WTC11 (cell line): ENCODE measurements around the gene LRSAM1. TPM values are rescaled to one million over a fixed set of nuclear protein-coding genes. Genes with fewer than 3 reads are reported as not detected.

Source experiments
- ATAC-seq: fragments of 200-7000 bp; cut with Tn5 transposase; 2 replicates; pipeline ENCODE4 v1.10.0; 2021; ENCODE audit warnings: mild to moderate bottlenecking, moderate library complexity
- CTCF ChIA-PET: fragments of 300-600 bp; sonication (Branson Sonifier 250); formaldehyde crosslinking; loops from one replicate; lab custom pipeline; 2021; ENCODE audit warnings: antibody characterized with exemption; lab: Charles Lee
- POLR2A ChIA-PET: fragments of 350-600 bp; sonication (Branson Sonifier 250); formaldehyde crosslinking; loops from one replicate; lab custom pipeline; 2021; ENCODE audit warnings: antibody characterized with exemption; lab: Charles Lee
- DNase-seq: peaks from one replicate; pipeline ENCODE4 v3.0.0; 2021; ENCODE audit warnings: low spot score
- H3K27ac Mint-ChIP-seq: 2 replicates; pipeline ENCODE4 v1.8.0; 2021; ENCODE audit warnings: mixed read lengths
- H3K27me3 Mint-ChIP-seq: 2 replicates; pipeline ENCODE4 v1.8.0; 2021; ENCODE audit warnings: low read depth, mild to moderate bottlenecking, moderate library complexity, mixed read lengths
- H3K36me3 Mint-ChIP-seq: 2 replicates; pipeline ENCODE4 v1.8.0; 2021; ENCODE audit warnings: mixed read lengths
- H3K4me1 Mint-ChIP-seq: 2 replicates; pipeline ENCODE4 v1.8.0; 2022; ENCODE audit warnings: mixed read lengths
- H3K4me3 Mint-ChIP-seq: 2 replicates; pipeline ENCODE4 v1.8.0; 2021; ENCODE audit warnings: mild to moderate bottlenecking, moderate library complexity, mixed read lengths
- H3K9me3 Mint-ChIP-seq: 2 replicates; pipeline ENCODE4 v1.8.0; 2021; ENCODE audit warnings: mixed read lengths
- ARID4B ChIP-seq: sonication (generic); formaldehyde crosslinking; IDR thresholded peaks from 2 replicates; pipeline ENCODE4 v1.8.0; 2023; ENCODE audit warnings: missing genetic modification reagents, mild to moderate bottlenecking, borderline replicate concordance
- E2F1 ChIP-seq: sonication (generic); formaldehyde crosslinking; IDR thresholded peaks from 2 replicates; pipeline ENCODE4 v1.8.0; 2022; ENCODE audit warnings: mild to moderate bottlenecking, missing genetic modification reagents
- JUN ChIP-seq: sonication (generic); formaldehyde crosslinking; IDR thresholded peaks from 2 replicates; pipeline ENCODE4 v1.8.0; 2023; ENCODE audit warnings: mild to moderate bottlenecking, missing genetic modification reagents
- MAX ChIP-seq: sonication (generic); formaldehyde crosslinking; IDR thresholded peaks from 2 replicates; pipeline ENCODE4 v1.8.0; 2022; ENCODE audit warnings: mild to moderate bottlenecking, missing genetic modification reagents
- MLX ChIP-seq: sonication (generic); formaldehyde crosslinking; IDR thresholded peaks from 2 replicates; pipeline ENCODE4 v1.8.1; 2023; ENCODE audit warnings: mild to moderate bottlenecking, missing genetic modification reagents, moderate library complexity
- SP1 ChIP-seq: sonication (generic); formaldehyde crosslinking; conservative IDR thresholded peaks from 2 replicates; pipeline ENCODE4 v1.8.1; 2022; ENCODE audit warnings: missing genetic modification reagents
- ZBTB43 ChIP-seq: sonication (generic); formaldehyde crosslinking; IDR thresholded peaks from 2 replicates; pipeline ENCODE4 v1.8.1; 2023; ENCODE audit warnings: mild to moderate bottlenecking, missing genetic modification reagents
- ZNF263 ChIP-seq: sonication (generic); formaldehyde crosslinking; IDR thresholded peaks from 2 replicates; pipeline ENCODE4 v1.8.1; 2022; ENCODE audit warnings: low read depth, mild to moderate bottlenecking, moderate library complexity, missing genetic modification reagents
- ZNF281 ChIP-seq: sonication (generic); formaldehyde crosslinking; IDR thresholded peaks from 2 replicates; pipeline ENCODE4 v1.8.0; 2023; ENCODE audit warnings: mild to moderate bottlenecking, missing genetic modification reagents
- ZNF671 ChIP-seq: fragments of 250-450 bp; sonication (Bioruptor Pico); IDR thresholded peaks from 2 replicates; pipeline ENCODE4 v1.8.0; 2021; ENCODE audit warnings: mild to moderate bottlenecking
- total RNA-seq: library from RNA; stranded (reverse); gene quantifications from 3 replicates; pipeline ENCODE4 v1.2.3, GENCODE V29; 2021

The LRSAM1 gene
- total RNA-seq, 1 experiment from 2014 or later, result 32.4 TPM

GRCh38 chr9:127424676-127424999 is 26.7 kb upstream of the LRSAM1 start:
- Mint-ChIP-seq H3K4me3 (peak overlapping the region; percentile 98), H3K36me3 (peaks cover 19% of the 10 kb centered on the region), H3K9me3 (no peaks in the 10 kb centered on the region), H3K27me3 (no peaks in the 10 kb centered on the region), H3K4me1 (peaks cover 24% of the 10 kb centered on the region), H3K27ac (peak overlapping the region; percentile 99)
- DNase-seq, result no peak
- no peak for TF ChIP-seq ZBTB43
- TF ChIP-seq ZNF671 (CRISPR knock-in tag), result no peak
- TF ChIP-seq ZNF263 (CRISPR knock-in tag), result no peak
- no peak for TF ChIP-seq MLX (CRISPR knock-in tag)
- TF ChIP-seq MAX, result no peak
- TF ChIP-seq JUN, result no peak
- 0 out of 2 replicates have a peak, but pooled peaks have one; percentile 54 for TF ChIP-seq E2F1 (CRISPR knock-in tag)
- ChIA-PET POLR2A (interaction anchor here (0.6 to 1.4 kb wide), 6 partner anchors 9 to 64 kb away, joined by 3 to 9 read pairs (median 3); partner anchors contain the start of genes LRSAM1, RPL12 and SLC2A8), CTCF (interaction anchor here (0.9 to 1.4 kb wide), 13 partner anchors 27 to 519 kb away, joined by 3 to 12 read pairs (median 3); partner anchors contain the start of genes LRSAM1, RPL12, SLC2A8 and TOR2A)
- no peak; the same call in none of the 2 replicates for ATAC-seq

GRCh38 chr9:127426756-127427155 is 24.6 kb upstream of the LRSAM1 start:
- ChIA-PET POLR2A (interaction anchor here (0.7 kb wide), 1 partner anchor 118 kb away, joined by 5 read pairs; no protein-coding TSS in a partner anchor), CTCF (no interaction called here)
- H3K36me3 Mint-ChIP-seq, result peaks cover 37% of the 10 kb centered on the region
- H3K4me3 Mint-ChIP-seq, result peak overlapping the region; percentile 98
- DNase-seq (no peak), ATAC-seq (no peak)
- H3K4me1 Mint-ChIP-seq, result peaks cover 22% of the 10 kb centered on the region
- H3K27me3 Mint-ChIP-seq, result no peaks in the 10 kb centered on the region
- peak overlapping the region; percentile 65; the same call in 1 of the 2 replicates for H3K27ac Mint-ChIP-seq
- TF ChIP-seq MLX (CRISPR knock-in tag), result no peak
- no peak for TF ChIP-seq SP1 (CRISPR knock-in tag)
- TF ChIP-seq ZNF281 (CRISPR knock-in tag), result no peak
- no peak for TF ChIP-seq ARID4B
- TF ChIP-seq JUN, result no peak
- H3K9me3 Mint-ChIP-seq, result no peaks in the 10 kb centered on the region
